HCT116 (cell line): ENCODE results near the gene SFT2D2. TPM values are rescaled to one million over a fixed set of nuclear protein-coding genes. Genes with fewer than 3 reads are reported as not detected.

Experiments
- ATAC-seq: fragments of 200-7000 bp; cut with Tn5 transposase; 2 replicates; pipeline ENCODE4 v1.9.1; 2020; ENCODE audit warnings: mild to moderate bottlenecking, moderate library complexity
- BruUV-seq: library from RNA; stranded (reverse); fragments of 400-500 nt; replicated peaks from 2 replicates; lab custom pipeline; 2021; lab: Mats Ljungman, UMichigan
- CTCF ChIA-PET: fragments of 300-600 bp; sonication (Branson Sonifier 250); formaldehyde crosslinking; loops from one replicate; lab custom pipeline; 2021; ENCODE audit warnings: antibody characterized with exemption; lab: Charles Lee
- POLR2A ChIA-PET: fragments of 300-600, 350-600 bp; sonication (Branson Sonifier 250); formaldehyde crosslinking; loops from one replicate; lab custom pipeline; 2021; ENCODE audit warnings: antibody characterized with exemption; lab: Charles Lee
- RAD21 ChIA-PET, 2 experiments: fragments of 300-600 bp; sonication (Branson Sonifier 250); formaldehyde crosslinking; loops; one replicate each; lab custom pipeline; 2023; ENCODE audit warnings: low total read pairs in 2 of 2; ENCODE audit not compliant: uncharacterized antibody in 2 of 2, unreplicated experiment in 2 of 2, low non-redundant PET in 1 of 2; lab: Charles Lee
- DNase-seq: peaks from one replicate; pipeline ENCODE4 v3.0.0-alpha.2; 2010; ENCODE audit warnings: low read depth, low spot score
- H2AFZ ChIP-seq: fragments of 200-600 bp; shearing (Covaris generic), sonication (generic); 2 replicates; pipeline ENCODE4 v1.6.1; 2017; ENCODE audit warnings: low read depth, mixed run types, mixed read lengths, antibody characterized with exemption, low read length; ENCODE audit not compliant: poor library complexity, severe bottlenecking
- H3K27ac ChIP-seq: 2 replicates; pipeline ENCODE4 v1.5.1; 2012; ENCODE audit warnings: low read depth, low read length
- H3K27me3 ChIP-seq: fragments of 200-600 bp; sonication (generic); 2 replicates; pipeline ENCODE4 v1.6.1; 2016; ENCODE audit warnings: mixed run types, low read length, mixed read lengths; ENCODE audit not compliant: insufficient read depth
- H3K36me3 ChIP-seq, 2 experiments: fragments of 200-500 bp in 1 of 2; fragments of 200-600 bp in 1 of 2; sonication (Bioruptor generic) in 1 of 2; sonication (generic) in 1 of 2; 2 replicates each; pipeline versions ENCODE4 v1.5.1 to v1.6.1; 2014 to 2016; ENCODE audit warnings: low read length in 2 of 2, inconsistent platforms in 1 of 2, mixed read lengths in 1 of 2, mixed run types in 1 of 2; ENCODE audit not compliant: insufficient read depth in 2 of 2, control insufficient read depth in 1 of 2
- H3K4me1 ChIP-seq, 2 experiments: fragments of 200-600 bp in 1 of 2; sonication (generic) in 1 of 2; 2 replicates each; pipeline versions ENCODE4 v1.5.1 to v1.6.1; 2012 to 2017; ENCODE audit warnings: low read length in 2 of 2, inconsistent platforms in 1 of 2, mild to moderate bottlenecking in 1 of 2, mixed read lengths in 1 of 2, mixed run types in 1 of 2, moderate library complexity in 1 of 2; ENCODE audit not compliant: insufficient read depth in 2 of 2, control insufficient read depth in 1 of 2
- H3K4me2 ChIP-seq: fragments of 200-600 bp; sonication (generic); 2 replicates; pipeline ENCODE4 v1.6.1; 2017; ENCODE audit warnings: mixed run types, low read length, mixed read lengths
- H3K4me3 ChIP-seq, 2 experiments: fragments of 200-600 bp in 1 of 2; sonication (generic) in 1 of 2; replicated peaks in 1 of 2; 2 replicates each; pipeline ENCODE4 v1.5.1; 2011 to 2016; ENCODE audit warnings: low read length in 2 of 2, control low read depth in 1 of 2, low read depth in 1 of 2, mild to moderate bottlenecking in 1 of 2, mixed read lengths in 1 of 2, mixed run types in 1 of 2
- H3K79me2 ChIP-seq: fragments of 200-600 bp; sonication (generic); 2 replicates; pipeline ENCODE4 v1.6.1; 2017; ENCODE audit warnings: mild to moderate bottlenecking, mixed run types, low read length, moderate library complexity, mixed read lengths; ENCODE audit not compliant: insufficient read depth
- H3K9ac ChIP-seq: fragments of 200-600 bp; sonication (generic); 2 replicates; pipeline ENCODE4 v1.6.1; 2016; ENCODE audit warnings: low read length, mixed read lengths
- H3K9me2 ChIP-seq: fragments of 200-600 bp; sonication (generic), shearing (Covaris generic); 2 replicates; pipeline ENCODE4 v1.6.1; 2017; ENCODE audit warnings: mixed run types, mild to moderate bottlenecking, moderate library complexity; ENCODE audit not compliant: insufficient read depth
- H3K9me3 ChIP-seq, 2 experiments: fragments of 200-500 bp in 1 of 2; fragments of 200-600 bp in 1 of 2; sonication (Bioruptor generic) in 1 of 2; sonication (generic) in 1 of 2; 2 replicates each; pipeline ENCODE4 v1.6.1; 2014 to 2017; ENCODE audit warnings: low read length in 2 of 2, mixed read lengths in 2 of 2, inconsistent platforms in 1 of 2, low read depth in 1 of 2, mild to moderate bottlenecking in 1 of 2, mixed run types in 1 of 2, moderate library complexity in 1 of 2; ENCODE audit not compliant: control insufficient read depth in 1 of 2, insufficient read depth in 1 of 2
- H4K20me1 ChIP-seq: fragments of 200-600 bp; sonication (generic), shearing (Covaris generic); 2 replicates; pipeline ENCODE4 v1.6.1; 2017; ENCODE audit warnings: mixed run types, mild to moderate bottlenecking, moderate library complexity; ENCODE audit not compliant: insufficient read depth
- ELF1 ChIP-seq: IDR thresholded peaks from 2 replicates; pipeline ENCODE4 v1.6.1; 2012; ENCODE audit warnings: low read depth, borderline replicate concordance
- EZH2 ChIP-seq: fragments of 200-600 bp; sonication (generic); IDR thresholded peaks from 2 replicates; pipeline ENCODE4 v1.6.1; 2017; ENCODE audit warnings: antibody characterized with exemption, mixed run types
- FOSL1 ChIP-seq: IDR thresholded peaks from 2 replicates; pipeline ENCODE4 v1.6.1; 2012; ENCODE audit warnings: low read depth
- POLR2A ChIP-seq: IDR thresholded peaks from 2 replicates; pipeline ENCODE4 v1.7.0; 2011; ENCODE audit warnings: borderline replicate concordance; ENCODE audit not compliant: insufficient read depth, insufficient read length; ENCODE audit errors: extremely low read depth
- POLR2AphosphoS5 ChIP-seq: IDR thresholded peaks from 2 replicates; pipeline ENCODE4 v1.6.1; 2011; ENCODE audit warnings: mild to moderate bottlenecking, low read depth, low read length, moderate library complexity
- RAD21 ChIP-seq: IDR thresholded peaks from 2 replicates; pipeline ENCODE4 v1.6.1; 2012; ENCODE audit warnings: low read depth, mild to moderate bottlenecking
- REST ChIP-seq: IDR thresholded peaks from 2 replicates; pipeline ENCODE4 v1.6.1; 2012; ENCODE audit warnings: low read depth
- SIN3A ChIP-seq: IDR thresholded peaks from 2 replicates; pipeline ENCODE4 v1.6.1; 2012; ENCODE audit warnings: low read depth
- SP1 ChIP-seq: IDR thresholded peaks from 2 replicates; pipeline ENCODE4 v1.6.1; 2012; ENCODE audit warnings: low read depth
- SRF ChIP-seq: IDR thresholded peaks from 2 replicates; pipeline ENCODE4 v1.6.1; 2012; ENCODE audit warnings: low read depth
- YY1 ChIP-seq: IDR thresholded peaks from 2 replicates; pipeline ENCODE4 v1.6.1; 2011; ENCODE audit warnings: low read length, low read depth, moderate library complexity, mild to moderate bottlenecking; ENCODE audit not compliant: insufficient replicate concordance; ENCODE audit errors: extremely low read depth
- ZNF274 ChIP-seq: fragments of 200-500 bp; sonication (Bioruptor generic); IDR thresholded peaks from 2 replicates; pipeline ENCODE4 v1.6.1; 2014; ENCODE audit warnings: mild to moderate bottlenecking, low read depth, low read length, inconsistent platforms
- intact Hi-C: fragments of 100-400 bp; cut with micrococcal nuclease; formaldehyde crosslinking; loops from 2 replicates; pipeline ENCODE4 v1.10.0; 2022
- total RNA-seq: library from RNA; stranded (reverse); gene quantifications from one replicate; pipeline ENCODE4 v1.2.1, GENCODE V29; 2021; ENCODE audit not compliant: unreplicated experiment

The SFT2D2 gene
- total RNA-seq, 1 experiment from 2014 or later, result 57.5 TPM

GRCh38 chr1:168199056-168199455 is 26.7 kb upstream of the SFT2D2 start:
- TF ChIP-seq POLR2AphosphoS5 (no peak), ZNF274 (no peak), POLR2A (no peak)
- Histone ChIP-seq H3K9ac (no peak overlapping the region), H3K9me3 (no peaks in the 10 kb centered on the region), H3K36me3 (peaks cover 6 to 7% of the 10 kb centered on the region in 2 experiments; a peak in 3 of 4 replicates), H3K4me1 (no peaks in the 10 kb centered on the region), H3K79me2 (no peaks in the 10 kb centered on the region), H3K4me2 (no peak overlapping the region), H3K27ac (no peak overlapping the region), H3K9me2 (no peaks in the 10 kb centered on the region), H3K4me3 (no peak overlapping the region), H3K27me3 (no peaks in the 10 kb centered on the region), H4K20me1 (no peaks in the 10 kb centered on the region), H2AFZ (no peak overlapping the region)
- no TSS peak for BruUV-seq
- CTCF ChIA-PET, result no interaction called here
- intact Hi-C loops, result no loop called here
- ATAC-seq (no peak), DNase-seq (no peak)
- POLR2A ChIA-PET, result no interaction called here
- RAD21 ChIA-PET, result no interaction called here

- no peaks in the 10 kb centered on the region for H3K79me2 ChIP-seq
- no peak for TF ChIP-seq YY1
- TF ChIP-seq SP1, result no peak
- TF ChIP-seq SRF, result no peak
- no peak for TF ChIP-seq POLR2AphosphoS5
- TF ChIP-seq SIN3A, result no peak
- no peak for TF ChIP-seq RAD21
- no peak for TF ChIP-seq ELF1
- no peak for TF ChIP-seq EZH2
- TF ChIP-seq ZNF274, result no peak
- no peak for TF ChIP-seq REST
- no peak for TF ChIP-seq FOSL1
- no peaks in the 10 kb centered on the region for H3K9me3 ChIP-seq
- intact Hi-C loops, result no loop called here
- H3K4me3 ChIP-seq, result no peak overlapping the region
- peaks cover 6 to 7% of the 10 kb centered on the region in 2 experiments; a peak in 3 of 4 replicates for H3K36me3 ChIP-seq
- no peaks in the 10 kb centered on the region for H3K4me1 ChIP-seq
- ATAC-seq, result no peak
- no peaks in the 10 kb centered on the region for H3K27me3 ChIP-seq
- RAD21 ChIA-PET, result no interaction called here
- no peak for DNase-seq
- POLR2A ChIA-PET, result no interaction called here
- no peaks in the 10 kb centered on the region for H4K20me1 ChIP-seq
- H3K9ac ChIP-seq, result no peak overlapping the region
- H3K27ac ChIP-seq, result no peak overlapping the region
- H3K4me2 ChIP-seq, result no peak overlapping the region
- BruUV-seq, result no TSS peak
- CTCF ChIA-PET, result no interaction called here
- no peaks in the 10 kb centered on the region for H3K9me2 ChIP-seq
- H2AFZ ChIP-seq, result no peak overlapping the region
Observed at GRCh38 chr1:168202941-168203654, 22.7 kb upstream of the SFT2D2 start.
